Activated B cell treated with CpG ODN at 0.5 μM for 24 hours (primary cell): Measurements from ENCODE around the gene PTEN. TPM values are rescaled to one million over a fixed set of nuclear protein-coding genes. Genes with fewer than 3 reads are reported as not detected.

ENCODE experiments used
- ATAC-seq: fragments of 200-7000 bp; cut with Tn5 transposase; one replicate; pipeline ENCODE4 v1.10.0; 2021; ENCODE audit warnings: low read depth, mild to moderate bottlenecking, moderate library complexity
- CTCF ChIA-PET: fragments of 350-600 bp; sonication (Branson Sonifier 250); formaldehyde crosslinking; loops from one replicate; lab custom pipeline; 2021; ENCODE audit warnings: antibody characterized with exemption; lab: Charles Lee
- POLR2A ChIA-PET: fragments of 350-600 bp; sonication (Branson Sonifier 250); formaldehyde crosslinking; loops from one replicate; lab custom pipeline; 2021; ENCODE audit warnings: antibody characterized with exemption; lab: Charles Lee
- DNase-seq: peaks from one replicate; pipeline ENCODE4 v3.0.0; 2022
- H3K27ac Mint-ChIP-seq: one replicate; pipeline ENCODE4 v1.8.0; 2020; ENCODE audit warnings: mixed read lengths
- H3K27me3 Mint-ChIP-seq: one replicate; pipeline ENCODE4 v1.8.0; 2021; ENCODE audit warnings: mixed read lengths
- H3K36me3 Mint-ChIP-seq: one replicate; pipeline ENCODE4 v1.8.0; 2021; ENCODE audit warnings: low read depth, mixed read lengths
- H3K4me1 Mint-ChIP-seq: one replicate; pipeline ENCODE4 v1.8.0; 2021; ENCODE audit warnings: mixed read lengths
- H3K4me3 Mint-ChIP-seq: one replicate; pipeline ENCODE4 v1.8.0; 2020; ENCODE audit warnings: mild to moderate bottlenecking, mixed read lengths
- H3K9me3 Mint-ChIP-seq: one replicate; pipeline ENCODE4 v1.8.0; 2020; ENCODE audit warnings: mixed read lengths
- intact Hi-C: fragments of 100-400 bp; cut with micrococcal nuclease; formaldehyde crosslinking; loops from one replicate; pipeline ENCODE4 v1.15.1; 2024
- total RNA-seq: library from RNA; stranded (reverse); gene quantifications from 2 replicates; pipeline ENCODE4 v1.2.3, GENCODE V29; 2022
- TF ChIP-seq, protein P1 (sequence below): fragments of 200-600 bp; IDR thresholded peaks from one replicate; pipeline ENCODE4 v1.8.0; 2022; ENCODE audit warnings: antibody characterized with exemption, mild to moderate bottlenecking

Gene PTEN
- total RNA-seq: 172 and 227 TPM in 2 replicates

DNA sequence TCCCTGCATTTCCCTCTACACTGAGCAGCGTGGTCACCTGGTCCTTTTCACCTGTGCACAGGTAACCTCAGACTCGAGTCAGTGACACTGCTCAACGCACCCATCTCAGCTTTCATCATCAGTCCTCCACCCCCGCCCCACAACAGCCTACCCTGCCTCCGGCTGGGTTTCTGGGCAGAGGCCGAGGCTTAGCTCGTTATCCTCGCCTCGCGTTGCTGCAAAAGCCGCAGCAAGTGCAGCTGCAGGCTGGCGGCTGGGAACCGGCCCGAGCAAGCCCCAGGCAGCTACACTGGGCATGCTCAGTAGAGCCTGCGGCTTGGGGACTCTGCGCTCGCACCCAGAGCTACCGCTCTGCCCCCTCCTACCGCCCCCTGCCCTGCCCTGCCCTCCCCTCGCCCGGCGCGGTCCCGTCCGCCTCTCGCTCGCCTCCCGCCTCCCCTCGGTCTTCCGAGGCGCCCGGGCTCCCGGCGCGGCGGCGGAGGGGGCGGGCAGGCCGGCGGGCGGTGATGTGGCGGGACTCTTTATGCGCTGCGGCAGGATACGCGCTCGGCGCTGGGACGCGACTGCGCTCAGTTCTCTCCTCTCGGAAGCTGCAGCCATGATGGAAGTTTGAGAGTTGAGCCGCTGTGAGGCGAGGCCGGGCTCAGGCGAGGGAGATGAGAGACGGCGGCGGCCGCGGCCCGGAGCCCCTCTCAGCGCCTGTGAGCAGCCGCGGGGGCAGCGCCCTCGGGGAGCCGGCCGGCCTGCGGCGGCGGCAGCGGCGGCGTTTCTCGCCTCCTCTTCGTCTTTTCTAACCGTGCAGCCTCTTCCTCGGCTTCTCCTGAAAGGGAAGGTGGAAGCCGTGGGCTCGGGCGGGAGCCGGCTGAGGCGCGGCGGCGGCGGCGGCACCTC, at the start of gene PTEN, which contains the start of gene KLLN:
Gene PTEN, plus strand, starts transcription at position 573 of the 891 bp plus-strand sequence. CDS start 845 bp downstream, outside the sequence.
Gene KLLN, minus strand, starts transcription at position 481 of the 891 bp plus-strand sequence. CDS start 1,046 bp downstream, outside the sequence.
- H3K9me3 Mint-ChIP-seq: no peaks in the 10 kb centered on the region
- peak within 1 kb of the TSS; percentile 97 for H3K4me3 Mint-ChIP-seq
- H3K27me3 Mint-ChIP-seq: no peaks in the 10 kb centered on the region
- ChIA-PET CTCF (interaction anchor here (1.1 to 7.3 kb wide), 11 partner anchors 11 to 720 kb away, joined by 3 to 112 read pairs (median 10); partner anchors contain the start of genes ATAD1 and RNLS), POLR2A (interaction anchor here (0.7 to 8.5 kb wide), 33 partner anchors 8 to 1039 kb away, joined by 3 to 257 read pairs (median 8); partner anchors contain the start of genes ATAD1, RNLS and STAMBPL1)
- TF ChIP-seq, protein P1, sequence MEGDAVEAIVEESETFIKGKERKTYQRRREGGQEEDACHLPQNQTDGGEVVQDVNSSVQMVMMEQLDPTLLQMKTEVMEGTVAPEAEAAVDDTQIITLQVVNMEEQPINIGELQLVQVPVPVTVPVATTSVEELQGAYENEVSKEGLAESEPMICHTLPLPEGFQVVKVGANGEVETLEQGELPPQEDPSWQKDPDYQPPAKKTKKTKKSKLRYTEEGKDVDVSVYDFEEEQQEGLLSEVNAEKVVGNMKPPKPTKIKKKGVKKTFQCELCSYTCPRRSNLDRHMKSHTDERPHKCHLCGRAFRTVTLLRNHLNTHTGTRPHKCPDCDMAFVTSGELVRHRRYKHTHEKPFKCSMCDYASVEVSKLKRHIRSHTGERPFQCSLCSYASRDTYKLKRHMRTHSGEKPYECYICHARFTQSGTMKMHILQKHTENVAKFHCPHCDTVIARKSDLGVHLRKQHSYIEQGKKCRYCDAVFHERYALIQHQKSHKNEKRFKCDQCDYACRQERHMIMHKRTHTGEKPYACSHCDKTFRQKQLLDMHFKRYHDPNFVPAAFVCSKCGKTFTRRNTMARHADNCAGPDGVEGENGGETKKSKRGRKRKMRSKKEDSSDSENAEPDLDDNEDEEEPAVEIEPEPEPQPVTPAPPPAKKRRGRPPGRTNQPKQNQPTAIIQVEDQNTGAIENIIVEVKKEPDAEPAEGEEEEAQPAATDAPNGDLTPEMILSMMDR: no peak
- H3K27ac Mint-ChIP-seq: peak within 1 kb of the TSS; percentile 98
- peaks cover 39% of the 10 kb centered on the region for H3K4me1 Mint-ChIP-seq
- ATAC-seq (peak; percentile 43), DNase-seq (peak; percentile 84)
- H3K36me3 Mint-ChIP-seq: peaks cover 44% of the 10 kb centered on the region
- intact Hi-C loops: loop anchor here (1.0 to 5.0 kb wide), 5 partner anchors 228 to 1019 kb away; partner anchors contain the start of gene STAMBPL1

DNA sequence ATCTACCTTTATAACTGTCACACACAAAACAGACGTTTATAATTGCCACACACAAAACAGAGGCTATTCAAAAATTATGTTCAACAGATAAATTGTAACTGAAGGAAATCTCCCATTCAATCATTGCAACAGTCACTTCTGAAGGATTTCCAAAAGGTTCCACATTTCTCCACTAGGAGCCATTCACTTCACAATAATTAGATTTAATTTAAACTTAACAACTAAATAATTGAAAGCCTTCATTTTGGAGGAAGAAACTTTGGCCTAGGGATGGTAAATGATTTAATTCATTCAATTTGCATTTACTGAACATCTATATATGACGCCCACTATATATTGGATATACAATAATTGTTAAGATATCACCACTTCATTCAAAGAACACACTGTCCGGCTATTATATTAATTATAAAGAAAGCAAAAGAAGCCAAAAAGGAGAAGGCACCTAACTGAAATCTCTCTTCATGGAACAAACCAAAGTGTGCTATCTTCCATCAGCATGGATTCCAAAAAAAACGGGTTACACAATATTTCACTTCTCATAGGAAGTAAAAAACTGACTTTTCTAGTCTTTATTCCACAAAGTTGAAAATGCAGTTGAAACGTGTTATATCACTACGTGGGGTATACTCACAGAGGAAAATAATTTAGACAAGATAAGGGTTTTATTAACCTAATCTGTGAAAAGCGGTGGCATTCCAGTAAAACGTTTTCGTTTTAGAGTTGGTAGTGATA, 47.1 kb upstream of the PTEN start:
- Mint-ChIP-seq H3K9me3 (no peaks in the 10 kb centered on the region), H3K4me3 (peak overlapping the region; percentile 98), H3K4me1 (peaks cover 40% of the 10 kb centered on the region), H3K36me3 (peaks cover 28% of the 10 kb centered on the region), H3K27ac (peak overlapping the region; percentile 96), H3K27me3 (no peaks in the 10 kb centered on the region)
- no peak for ATAC-seq
- intact Hi-C loops: no loop called here
- ChIA-PET CTCF (no interaction called here), POLR2A (interaction anchor here (1.9 kb wide), 1 partner anchor 312 kb away, joined by 7 read pairs; the partner anchor contains the start of gene MINPP1)
- DNase-seq: no peak
- TF ChIP-seq, protein P1: no peak

DNA sequence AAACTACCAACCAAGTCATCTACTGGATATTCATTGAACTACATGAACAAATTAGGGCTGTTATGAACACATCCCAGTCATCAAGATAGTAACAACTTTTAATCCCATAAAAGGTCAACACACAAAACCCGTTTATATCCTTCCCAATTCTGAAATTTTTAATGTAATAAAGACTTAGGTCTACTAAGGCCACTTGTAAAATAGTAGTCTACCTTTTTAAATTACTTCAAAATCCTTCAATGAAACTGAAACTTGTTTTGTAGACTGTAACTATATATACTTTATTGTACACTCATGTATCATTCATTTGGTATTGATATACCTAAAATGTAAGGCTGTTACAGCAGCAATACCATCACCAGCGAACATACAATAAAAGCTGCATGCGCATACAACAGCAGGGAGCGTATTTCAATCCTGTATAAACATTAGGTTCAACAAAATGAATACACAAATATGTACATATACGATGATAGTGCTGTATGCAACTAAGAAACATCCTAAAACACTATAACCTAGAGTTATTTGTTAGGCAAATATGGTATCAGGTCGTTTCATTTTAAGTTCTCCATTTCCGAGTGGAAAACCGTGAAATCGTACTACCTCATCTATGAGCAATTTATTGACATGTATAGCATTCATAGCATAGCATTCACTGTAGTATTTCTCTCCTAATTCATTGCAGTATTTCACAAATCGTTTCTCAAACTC, 46.4 kb upstream of the PTEN start:
- CTCF ChIA-PET: no interaction called here
- DNase-seq: no peak
- intact Hi-C loops: loop anchor here (1.0 kb wide), 1 partner anchor 1063 kb away; the partner anchor contains the start of gene STAMBPL1
- peaks cover 40% of the 10 kb centered on the region for H3K4me1 Mint-ChIP-seq
- no peak for ATAC-seq
- peak overlapping the region; percentile 96 for H3K27ac Mint-ChIP-seq
- no peaks in the 10 kb centered on the region for H3K9me3 Mint-ChIP-seq
- H3K36me3 Mint-ChIP-seq: peaks cover 21% of the 10 kb centered on the region
- peak overlapping the region; percentile 98 for H3K4me3 Mint-ChIP-seq
- H3K27me3 Mint-ChIP-seq: no peaks in the 10 kb centered on the region
- POLR2A ChIA-PET: interaction anchor here (1.1 to 3.9 kb wide), 3 partner anchors 45 to 312 kb away, joined by 3 to 34 read pairs (median 7); partner anchors contain the start of genes KLLN, MINPP1 and PTEN
- TF ChIP-seq, protein P1: no peak

DNA sequence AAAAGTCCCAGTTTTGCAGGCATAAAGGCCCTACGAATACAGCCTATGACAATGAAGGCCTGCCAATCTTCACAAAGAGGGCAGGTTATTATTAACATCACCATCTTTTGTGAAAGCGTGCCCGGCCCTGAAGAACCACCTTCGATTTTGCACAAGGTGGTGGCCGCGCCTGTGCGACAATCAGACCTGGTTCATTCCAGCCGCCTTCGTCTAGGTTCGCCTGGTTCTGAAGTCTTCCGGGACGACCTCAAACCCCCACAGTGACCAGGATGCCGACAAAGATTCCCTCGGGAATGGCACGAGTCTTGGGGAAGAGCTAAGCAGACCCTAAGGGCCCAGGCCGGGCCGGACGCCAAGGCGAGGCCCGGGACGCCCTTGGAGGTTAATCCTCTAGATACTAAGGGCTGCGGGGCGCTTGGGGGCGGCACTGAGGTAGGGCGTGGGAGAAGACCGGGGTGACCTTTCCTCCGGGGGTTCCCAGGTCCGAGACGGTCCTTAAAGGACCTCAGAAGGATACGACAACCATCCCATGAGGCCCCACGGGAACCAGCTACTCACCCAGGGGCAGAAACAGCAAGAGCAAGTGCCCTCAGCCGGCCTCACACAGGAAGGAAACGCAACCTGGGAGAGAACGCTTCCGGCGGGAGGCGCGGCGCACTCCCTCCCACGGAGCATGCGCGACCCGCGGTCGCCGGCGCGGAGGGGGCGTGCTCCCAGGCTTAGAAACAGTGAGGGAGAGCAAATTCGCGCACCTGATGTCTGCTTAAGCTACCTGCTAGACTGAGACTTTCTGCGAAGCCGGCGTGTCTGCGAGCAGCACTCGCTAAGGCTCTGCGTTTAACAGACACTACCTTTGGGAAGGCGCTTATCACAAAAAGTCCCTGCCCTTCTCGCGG, 45.6 kb upstream of the PTEN start, which contains the start of gene ATAD1:
Gene ATAD1, minus strand, starts transcription at position 618 of the 896 bp plus-strand sequence. CDS start 3,627 bp downstream, outside the sequence.
- Mint-ChIP-seq H3K27me3 (no peaks in the 10 kb centered on the region), H3K4me1 (peaks cover 40% of the 10 kb centered on the region), H3K4me3 (peak within 1 kb of the TSS; percentile 98), H3K9me3 (no peaks in the 10 kb centered on the region), H3K27ac (peak within 1 kb of the TSS; percentile 96), H3K36me3 (peaks cover 16% of the 10 kb centered on the region)
- intact Hi-C loops: loop anchor here (1.0 to 2.0 kb wide), 6 partner anchors 35 to 1062 kb away; partner anchors contain the start of gene STAMBPL1
- DNase-seq (peak; percentile 85), ATAC-seq (peak; percentile 84)
- POLR2A ChIA-PET: interaction anchor here (1.0 to 3.9 kb wide), 8 partner anchors 9 to 765 kb away, joined by 3 to 34 read pairs (median 3); partner anchors contain the start of genes KLLN, MINPP1, PTEN and RNLS
- CTCF ChIA-PET: interaction anchor here (1.9 to 2.1 kb wide), 2 partner anchors 10 to 45 kb away, joined by 6 read pairs; partner anchors contain the start of genes KLLN and PTEN
- TF ChIP-seq, protein P1: no peak
